Adipocyte (in vitro differentiated cells): Measurements from ENCODE around the gene FAM83B.

Source experiments
- DNase-seq: peaks from one replicate; pipeline ENCODE4 v3.0.0-alpha.2; 2015; ENCODE audit warnings: low read depth
- H3K27me3 ChIP-seq: replicated peaks from 2 replicates; pipeline ENCODE4 v1.7.0; 2013; ENCODE audit warnings: mild to moderate bottlenecking, low read length, moderate library complexity; ENCODE audit not compliant: control insufficient read depth, insufficient read depth
- H3K36me3 ChIP-seq: 2 replicates; pipeline ENCODE4 v1.7.0; 2013; ENCODE audit warnings: low read length, mild to moderate bottlenecking, moderate library complexity; ENCODE audit not compliant: control insufficient read depth, insufficient read depth, severe bottlenecking
- H3K4me1 ChIP-seq: 2 replicates; pipeline ENCODE4 v1.7.0; 2013; ENCODE audit warnings: mild to moderate bottlenecking, low read length, moderate library complexity; ENCODE audit not compliant: control insufficient read depth, insufficient read depth
- H3K4me3 ChIP-seq: 2 replicates; pipeline ENCODE4 v1.7.0; 2013; ENCODE audit warnings: mild to moderate bottlenecking, low read length, moderate library complexity
- H3K9ac ChIP-seq: 2 replicates; pipeline ENCODE4 v1.7.0; 2013; ENCODE audit warnings: mild to moderate bottlenecking, low read length, moderate library complexity
- H3K9me3 ChIP-seq: 2 replicates; pipeline ENCODE4 v1.7.0; 2013; ENCODE audit warnings: mild to moderate bottlenecking, low read length, moderate library complexity; ENCODE audit not compliant: control insufficient read depth

FAM83B gene

GRCh38 chr6:54900666-54901065 is 54.1 kb downstream of the FAM83B start:
- Histone ChIP-seq H3K27me3 (no peaks in the 10 kb centered on the region), H3K36me3 (no peaks in the 10 kb centered on the region), H3K9ac (no peak overlapping the region), H3K9me3 (no peaks in the 10 kb centered on the region), H3K4me3 (no peak overlapping the region), H3K4me1 (no peaks in the 10 kb centered on the region)
- no peak for DNase-seq

DNA sequence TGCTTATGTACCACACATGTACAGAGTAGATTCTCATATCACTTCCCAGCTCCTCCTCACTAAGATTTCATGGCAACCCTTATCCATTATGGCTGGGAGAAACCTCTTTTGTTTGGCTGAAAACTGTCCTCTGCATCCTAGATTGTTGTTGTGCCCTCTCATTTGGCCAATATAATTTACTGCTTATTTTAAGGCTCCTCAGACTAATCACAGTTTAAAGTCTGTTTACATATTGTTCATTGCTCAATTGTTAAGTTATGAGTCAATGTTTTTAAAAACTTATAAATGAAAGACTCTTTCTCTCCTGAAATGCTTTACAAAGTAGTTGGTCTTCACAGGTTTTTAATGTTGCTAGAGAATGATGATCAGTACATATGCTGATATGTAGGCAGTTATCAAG is 57.3 kb downstream of the FAM83B start:
- H3K4me3 ChIP-seq, result no peak overlapping the region
- peak; percentile 34 for DNase-seq
- no peaks in the 10 kb centered on the region for H3K36me3 ChIP-seq
- H3K9ac ChIP-seq, result no peak overlapping the region
- H3K27me3 ChIP-seq, result no peaks in the 10 kb centered on the region
- no peaks in the 10 kb centered on the region for H3K9me3 ChIP-seq
- no peaks in the 10 kb centered on the region for H3K4me1 ChIP-seq

GRCh38 chr6:54907355-54907754 is 60.8 kb downstream of the FAM83B start:
- H3K36me3 ChIP-seq, result no peaks in the 10 kb centered on the region
- peak; percentile 15 for DNase-seq
- no peak overlapping the region for H3K4me3 ChIP-seq
- H3K27me3 ChIP-seq, result no peaks in the 10 kb centered on the region
- no peaks in the 10 kb centered on the region for H3K4me1 ChIP-seq
- no peak overlapping the region for H3K9ac ChIP-seq
- H3K9me3 ChIP-seq, result no peaks in the 10 kb centered on the region

- no peak for DNase-seq
- Histone ChIP-seq H3K9me3 (no peaks in the 10 kb centered on the region), H3K36me3 (no peaks in the 10 kb centered on the region), H3K27me3 (no peaks in the 10 kb centered on the region), H3K4me1 (no peaks in the 10 kb centered on the region), H3K4me3 (no peak overlapping the region), H3K9ac (no peak overlapping the region)
Measured at GRCh38 chr6:54909184-54909583, 62.6 kb downstream of the FAM83B start.

DNA sequence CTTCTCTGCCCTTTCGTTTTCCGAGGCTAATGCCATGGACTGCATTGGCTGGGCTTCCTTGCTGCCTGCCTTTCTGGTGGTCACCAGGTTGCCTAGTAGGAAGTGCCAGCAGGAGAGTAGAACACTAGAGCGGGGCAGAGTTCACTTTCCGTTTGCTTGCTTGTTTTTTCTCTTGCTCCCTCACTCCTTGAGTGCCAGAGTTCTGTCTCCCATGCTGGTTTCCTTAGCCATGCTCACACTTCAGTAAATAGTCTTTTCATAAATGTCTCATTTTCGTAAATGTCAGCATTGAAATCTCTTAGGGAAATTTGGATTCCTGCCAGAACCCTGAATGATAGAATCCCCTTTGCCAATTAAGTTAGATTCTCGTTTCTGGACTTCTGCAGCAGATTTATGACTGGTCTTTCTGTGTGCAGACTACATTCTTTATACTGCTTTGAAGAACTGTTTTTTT is 63.9 kb downstream of the FAM83B start:
- H3K36me3 ChIP-seq, result no peaks in the 10 kb centered on the region
- H3K4me3 ChIP-seq, result no peak overlapping the region
- H3K4me1 ChIP-seq, result no peaks in the 10 kb centered on the region
- H3K9ac ChIP-seq, result no peak overlapping the region
- H3K27me3 ChIP-seq, result no peaks in the 10 kb centered on the region
- H3K9me3 ChIP-seq, result no peaks in the 10 kb centered on the region
- DNase-seq, result peak; percentile 18

- peak; percentile 28 for DNase-seq
- H3K9me3 ChIP-seq, result no peaks in the 10 kb centered on the region
- no peaks in the 10 kb centered on the region for H3K27me3 ChIP-seq
- no peaks in the 10 kb centered on the region for H3K4me1 ChIP-seq
- H3K9ac ChIP-seq, result no peak overlapping the region
- H3K36me3 ChIP-seq, result no peaks in the 10 kb centered on the region
- H3K4me3 ChIP-seq, result no peak overlapping the region
Measured at GRCh38 chr6:54910921-54911320, 64.3 kb downstream of the FAM83B start.

- Histone ChIP-seq H3K9me3 (no peaks in the 10 kb centered on the region), H3K9ac (no peak overlapping the region), H3K27me3 (no peaks in the 10 kb centered on the region), H3K4me3 (no peak overlapping the region), H3K4me1 (no peaks in the 10 kb centered on the region), H3K36me3 (no peaks in the 10 kb centered on the region)
- DNase-seq, result no peak
Measured at GRCh38 chr6:54913211-54913610, 66.6 kb downstream of the FAM83B start.

- Histone ChIP-seq H3K4me3 (no peak overlapping the region), H3K27me3 (no peaks in the 10 kb centered on the region), H3K9ac (no peak overlapping the region), H3K4me1 (no peaks in the 10 kb centered on the region), H3K9me3 (no peaks in the 10 kb centered on the region), H3K36me3 (no peaks in the 10 kb centered on the region)
- DNase-seq, result no peak
Measured at GRCh38 chr6:54916858-54917257, 70.3 kb downstream of the FAM83B start.

GRCh38 chr6:54920628-54921027 is 74.1 kb downstream of the FAM83B start:
- H3K36me3 ChIP-seq, result no peaks in the 10 kb centered on the region
- H3K9ac ChIP-seq, result no peak overlapping the region
- peak; percentile 11 for DNase-seq
- no peaks in the 10 kb centered on the region for H3K27me3 ChIP-seq
- no peaks in the 10 kb centered on the region for H3K9me3 ChIP-seq
- H3K4me1 ChIP-seq, result no peaks in the 10 kb centered on the region
- H3K4me3 ChIP-seq, result no peak overlapping the region

DNA sequence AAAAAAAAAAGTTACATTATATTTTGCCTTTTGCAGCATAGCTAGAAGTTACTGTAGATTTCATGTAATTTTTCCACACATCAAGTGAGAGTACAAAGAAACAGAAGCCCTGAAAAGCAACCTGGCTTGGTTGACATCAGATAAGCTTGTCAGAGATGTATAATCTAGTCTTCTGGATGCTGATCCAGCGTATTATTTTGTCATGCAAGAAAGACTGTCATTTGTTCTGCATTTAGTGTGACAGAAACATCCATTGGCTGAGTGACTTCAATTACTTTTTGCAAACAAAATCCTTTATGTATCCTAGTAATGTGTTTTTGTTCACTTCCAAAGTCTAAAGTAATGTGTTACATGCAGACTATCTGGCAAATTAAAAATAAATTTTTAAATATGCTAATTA is 75.3 kb downstream of the FAM83B start:
- Histone ChIP-seq H3K4me3 (no peak overlapping the region), H3K9ac (no peak overlapping the region), H3K4me1 (no peaks in the 10 kb centered on the region), H3K9me3 (no peaks in the 10 kb centered on the region), H3K36me3 (no peaks in the 10 kb centered on the region), H3K27me3 (no peaks in the 10 kb centered on the region)
- DNase-seq, result no peak

- no peak for DNase-seq
- no peaks in the 10 kb centered on the region for H3K27me3 ChIP-seq
- H3K36me3 ChIP-seq, result no peaks in the 10 kb centered on the region
- H3K4me3 ChIP-seq, result no peak overlapping the region
- H3K9ac ChIP-seq, result no peak overlapping the region
- peaks cover 22% of the 10 kb centered on the region for H3K9me3 ChIP-seq
- no peaks in the 10 kb centered on the region for H3K4me1 ChIP-seq
Measured at GRCh38 chr6:54929245-54929909, 82.8 kb downstream of the FAM83B start.

DNA sequence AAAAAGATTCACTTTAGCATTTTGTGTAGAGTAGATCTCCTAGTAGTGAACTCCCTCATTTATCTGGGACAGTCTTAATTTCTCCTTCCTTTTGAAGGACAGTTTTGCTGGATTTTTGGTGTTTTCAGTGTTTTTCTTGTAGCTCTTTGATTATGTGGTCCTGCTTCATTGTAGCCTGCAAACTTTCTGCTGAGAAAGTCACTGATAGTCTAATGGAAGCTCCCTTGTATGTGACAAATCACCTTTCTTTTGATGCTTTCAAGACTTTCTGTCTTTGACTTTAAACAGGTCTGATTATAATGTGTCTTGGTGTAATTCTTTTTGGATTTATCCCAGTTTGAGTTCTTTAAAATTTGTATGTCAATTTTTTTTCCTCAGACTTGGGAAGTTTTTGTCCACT is 86.1 kb downstream of the FAM83B start:
- Histone ChIP-seq H3K36me3 (no peaks in the 10 kb centered on the region), H3K9me3 (peaks cover 30% of the 10 kb centered on the region), H3K4me1 (no peaks in the 10 kb centered on the region), H3K27me3 (no peaks in the 10 kb centered on the region), H3K9ac (no peak overlapping the region), H3K4me3 (no peak overlapping the region)
- no peak for DNase-seq
